Calu3 (cell line): Measurements from ENCODE around the gene PRPS2. TPM values are rescaled to one million over a fixed set of nuclear protein-coding genes. Genes with fewer than 3 reads are reported as not detected.

Experiments used
- BruUV-seq: library from RNA; stranded (reverse); fragments of 400-500 nt; replicated peaks from 2 replicates; lab custom pipeline; 2021; lab: Mats Ljungman, UMichigan
- CTCF ChIA-PET: fragments of 300-600 bp; sonication (Branson Sonifier 250); formaldehyde crosslinking; loops from one replicate; lab custom pipeline; 2022; ENCODE audit warnings: antibody characterized with exemption; lab: Charles Lee
- DNase-seq: peaks from one replicate; pipeline ENCODE4 v3.0.0; 2022
- H3K27ac Mint-ChIP-seq: one replicate; pipeline ENCODE4 v1.8.0; 2022; ENCODE audit warnings: mixed read lengths; ENCODE audit not compliant: unreplicated experiment
- H3K27me3 Mint-ChIP-seq: one replicate; pipeline ENCODE4 v1.8.0; 2022; ENCODE audit warnings: mixed read lengths; ENCODE audit not compliant: unreplicated experiment
- H3K36me3 Mint-ChIP-seq: one replicate; pipeline ENCODE4 v1.8.0; 2022; ENCODE audit warnings: mild to moderate bottlenecking, moderate library complexity, mixed read lengths; ENCODE audit not compliant: insufficient read depth, unreplicated experiment
- H3K4me1 Mint-ChIP-seq: one replicate; pipeline ENCODE4 v1.8.0; 2022; ENCODE audit warnings: mild to moderate bottlenecking, low read depth, mixed read lengths; ENCODE audit not compliant: unreplicated experiment
- H3K4me3 Mint-ChIP-seq: one replicate; pipeline ENCODE4 v1.8.0; 2022; ENCODE audit warnings: mild to moderate bottlenecking, low read depth, moderate library complexity, mixed read lengths; ENCODE audit not compliant: unreplicated experiment
- H3K9me3 Mint-ChIP-seq: one replicate; pipeline ENCODE4 v1.8.0; 2022; ENCODE audit warnings: low read depth, mixed read lengths; ENCODE audit not compliant: unreplicated experiment
- CTCF ChIP-seq: fragments of 200-600 bp; IDR thresholded peaks from one replicate; pipeline ENCODE4 v1.8.0; 2022; ENCODE audit warnings: antibody characterized with exemption; ENCODE audit not compliant: unreplicated experiment
- intact Hi-C: fragments of 100-400 bp; cut with micrococcal nuclease; formaldehyde crosslinking; loops from one replicate; pipeline ENCODE4 v1.10.0; 2022; ENCODE audit not compliant: unreplicated experiment
- total RNA-seq: library from RNA; stranded (reverse); gene quantifications from 2 replicates; pipeline ENCODE4 v1.2.3, GENCODE V29; 2022

PRPS2 gene
- total RNA-seq, 1 experiment from 2014 or later, result 102 TPM

- no peak for DNase-seq
- CTCF ChIA-PET, result no interaction called here
- Mint-ChIP-seq H3K27me3 (no peaks in the 10 kb centered on the region), H3K4me3 (no peak overlapping the region), H3K27ac (no peak overlapping the region), H3K9me3 (no peaks in the 10 kb centered on the region), H3K36me3 (no peaks in the 10 kb centered on the region), H3K4me1 (no peaks in the 10 kb centered on the region)
- no TSS peak for BruUV-seq
- TF ChIP-seq CTCF, result no peak
- intact Hi-C loops, result no loop called here
Observed at GRCh38 chrX:12817528-12817927, 26.3 kb downstream of the PRPS2 start.

DNA sequence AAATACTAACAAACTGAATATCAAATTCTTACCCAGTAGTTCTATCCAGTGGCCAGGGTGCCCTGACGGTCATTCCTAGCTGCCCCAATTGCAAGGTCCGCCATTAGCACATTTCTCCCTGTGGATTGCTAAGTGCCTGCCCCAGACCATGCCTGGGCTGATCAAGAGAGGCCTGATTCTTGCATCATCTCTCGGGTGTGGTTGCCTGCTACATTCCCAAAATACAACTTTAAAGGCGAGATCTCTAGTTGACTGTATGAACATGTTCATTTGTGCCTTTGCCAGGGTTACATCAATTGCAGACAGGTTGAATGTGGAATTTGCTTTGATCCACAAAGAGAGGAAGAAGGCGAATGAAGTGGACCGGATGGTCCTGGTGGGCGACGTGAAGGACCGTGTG is 28.0 kb downstream of the PRPS2 start:
- no peaks in the 10 kb centered on the region for H3K36me3 Mint-ChIP-seq
- no TSS peak for BruUV-seq
- intact Hi-C loops, result no loop called here
- peak; percentile 4 for DNase-seq
- CTCF ChIA-PET, result no interaction called here
- H3K4me1 Mint-ChIP-seq, result peaks cover under 1% of the 10 kb centered on the region
- H3K27ac Mint-ChIP-seq, result no peak overlapping the region
- H3K27me3 Mint-ChIP-seq, result no peaks in the 10 kb centered on the region
- no peaks in the 10 kb centered on the region for H3K9me3 Mint-ChIP-seq
- no peak for TF ChIP-seq CTCF
- H3K4me3 Mint-ChIP-seq, result no peak overlapping the region

- Mint-ChIP-seq H3K27me3 (no peaks in the 10 kb centered on the region), H3K27ac (no peak overlapping the region), H3K4me3 (no peak overlapping the region), H3K4me1 (peaks cover 16% of the 10 kb centered on the region), H3K9me3 (no peaks in the 10 kb centered on the region), H3K36me3 (peaks cover 1% of the 10 kb centered on the region)
- CTCF ChIA-PET, result no interaction called here
- intact Hi-C loops, result loop anchor here (10.0 kb wide), 1 partner anchor 674 kb away; no protein-coding TSS in a partner anchor
- no peak for DNase-seq
- no peak for TF ChIP-seq CTCF
- BruUV-seq, result no TSS peak
Observed at GRCh38 chrX:12820737-12821136, 29.5 kb downstream of the PRPS2 start.

GRCh38 chrX:12824944-12825343 is 33.7 kb downstream of the PRPS2 start:
- H3K36me3 Mint-ChIP-seq, result peaks cover 5% of the 10 kb centered on the region
- no peaks in the 10 kb centered on the region for H3K27me3 Mint-ChIP-seq
- TF ChIP-seq CTCF, result no peak
- intact Hi-C loops, result loop anchor here (5.0 to 10.0 kb wide), 2 partner anchors 67 to 670 kb away; no protein-coding TSS in a partner anchor
- peaks cover 22% of the 10 kb centered on the region for H3K4me1 Mint-ChIP-seq
- H3K27ac Mint-ChIP-seq, result peak overlapping the region; percentile 81
- CTCF ChIA-PET, result no interaction called here
- H3K9me3 Mint-ChIP-seq, result no peaks in the 10 kb centered on the region
- BruUV-seq, result no TSS peak
- H3K4me3 Mint-ChIP-seq, result no peak overlapping the region
- DNase-seq, result no peak
